ENCODE measurements around the gene PIK3C2G. TPM values are rescaled to one million over a fixed set of nuclear protein-coding genes. Genes with fewer than 3 reads are reported as not detected.

The PIK3C2G gene
- total and polyA plus RNA-seq, 3 experiments from 2014 or later: not detected

GRCh38 chr12:18414671-18415070 lies 153.4 kb downstream of the PIK3C2G start:
- no peak for DNase-seq
- no peak overlapping the region for H3K4me3 Mint-ChIP-seq
- no peaks in the 10 kb centered on the region for H3K9me3 ChIP-seq (ENCODE audit: low read length)
- H3K9me3 Mint-ChIP-seq: peaks cover 3 to 15% (median 6%) of the 10 kb centered on the region in 5 donors
- POLR2A ChIA-PET: no interaction called here
- H3K36me3 ChIP-seq (ENCODE audit: insufficient read depth, low read length): no peaks in the 10 kb centered on the region
- no peak overlapping the region for H3K27ac ChIP-seq (ENCODE audit: low read depth, low read length)
- no peak overlapping the region for H3K4me3 ChIP-seq (ENCODE audit: low read length)
- H3K27ac Mint-ChIP-seq: no peak overlapping the region
- no peaks in the 10 kb centered on the region for H3K27me3 ChIP-seq (ENCODE audit: insufficient read depth, low read length, poor library complexity, severe bottlenecking)
- H3K4me1 ChIP-seq (ENCODE audit: insufficient read depth, low read length): no peaks in the 10 kb centered on the region
- no peaks in the 10 kb centered on the region for H3K36me3 Mint-ChIP-seq
- no peaks in the 10 kb centered on the region for H3K4me1 Mint-ChIP-seq
- CTCF ChIA-PET: no interaction called here
- no peaks in the 10 kb centered on the region for H3K27me3 Mint-ChIP-seq

DNA sequence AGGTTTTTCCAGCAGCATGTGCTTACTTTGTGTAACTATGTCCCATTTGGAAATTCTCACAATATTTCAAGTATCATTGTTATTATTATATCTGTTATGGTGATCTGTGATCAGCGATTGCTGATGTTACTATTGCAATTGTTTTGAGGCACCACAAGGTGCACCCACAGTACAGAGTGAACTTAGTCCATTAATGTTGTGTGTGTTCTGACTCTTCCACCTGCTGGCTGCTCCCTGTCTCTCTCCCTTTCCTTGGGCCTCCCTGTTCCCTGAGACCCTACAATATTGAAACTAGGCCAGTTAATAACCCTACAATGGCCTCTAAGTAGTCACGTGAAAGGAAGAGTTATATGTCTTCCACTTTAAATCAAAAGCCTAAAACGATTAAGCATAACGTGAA lies 153.9 kb downstream of the PIK3C2G start:
- H3K9me3 ChIP-seq (ENCODE audit: low read length): no peaks in the 10 kb centered on the region
- CTCF ChIA-PET: no interaction called here
- no peak overlapping the region for H3K4me3 Mint-ChIP-seq
- H3K27ac Mint-ChIP-seq: no peak overlapping the region
- H3K4me1 ChIP-seq (ENCODE audit: insufficient read depth, low read length): no peaks in the 10 kb centered on the region
- H3K36me3 ChIP-seq (ENCODE audit: insufficient read depth, low read length): no peaks in the 10 kb centered on the region
- no peaks in the 10 kb centered on the region for H3K27me3 ChIP-seq (ENCODE audit: insufficient read depth, low read length, poor library complexity, severe bottlenecking)
- H3K27ac ChIP-seq (ENCODE audit: low read depth, low read length): no peak overlapping the region
- H3K27me3 Mint-ChIP-seq: no peaks in the 10 kb centered on the region
- POLR2A ChIA-PET: no interaction called here
- H3K9me3 Mint-ChIP-seq: peaks cover 2 to 15% (median 6%) of the 10 kb centered on the region in 5 donors
- no peak overlapping the region for H3K4me3 ChIP-seq (ENCODE audit: low read length)
- H3K4me1 Mint-ChIP-seq: no peaks in the 10 kb centered on the region
- no peaks in the 10 kb centered on the region for H3K36me3 Mint-ChIP-seq
- DNase-seq: no peak

GRCh38 chr12:18416412-18416811 lies 155.1 kb downstream of the PIK3C2G start:
- DNase-seq: no peak
- H3K4me3 Mint-ChIP-seq: no peak overlapping the region
- H3K4me1 Mint-ChIP-seq: no peaks in the 10 kb centered on the region
- no peak overlapping the region for H3K27ac Mint-ChIP-seq
- no peak overlapping the region for H3K27ac ChIP-seq (ENCODE audit: low read depth, low read length)
- no peaks in the 10 kb centered on the region for H3K27me3 Mint-ChIP-seq
- CTCF ChIA-PET: no interaction called here
- H3K27me3 ChIP-seq (ENCODE audit: insufficient read depth, low read length, poor library complexity, severe bottlenecking): no peaks in the 10 kb centered on the region
- no peak overlapping the region for H3K4me3 ChIP-seq (ENCODE audit: low read length)
- H3K9me3 ChIP-seq (ENCODE audit: low read length): no peaks in the 10 kb centered on the region
- H3K36me3 ChIP-seq (ENCODE audit: insufficient read depth, low read length): no peaks in the 10 kb centered on the region
- POLR2A ChIA-PET: no interaction called here
- H3K9me3 Mint-ChIP-seq: peaks cover 2 to 15% (median 4%) of the 10 kb centered on the region in 5 donors
- no peaks in the 10 kb centered on the region for H3K36me3 Mint-ChIP-seq
- no peaks in the 10 kb centered on the region for H3K4me1 ChIP-seq (ENCODE audit: insufficient read depth, low read length)

DNA sequence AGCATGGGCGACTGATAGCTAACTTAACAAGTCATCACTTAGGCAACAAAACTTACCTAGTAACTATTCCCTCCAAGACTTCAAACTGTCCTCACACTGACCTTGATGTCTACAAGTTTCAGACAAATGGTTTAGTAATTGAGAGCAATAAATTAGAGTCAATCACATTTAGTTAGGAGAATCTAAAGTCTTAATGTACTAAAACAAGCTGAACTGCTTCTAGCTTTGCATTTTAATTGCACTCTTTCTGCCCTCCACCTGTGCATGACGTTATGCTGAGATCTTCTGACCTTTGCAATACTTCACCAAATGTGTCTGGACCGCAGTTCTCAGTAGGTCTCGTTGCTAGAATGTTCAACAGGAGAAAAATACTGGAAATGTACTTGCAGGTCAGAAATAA lies 158.0 kb downstream of the PIK3C2G start:
- DNase-seq: no peak
- H3K9me3 Mint-ChIP-seq: peaks cover 0 to 7% (median 2%) of the 10 kb centered on the region in 5 donors

GRCh38 chr12:18421867-18422266 lies 160.5 kb downstream of the PIK3C2G start:
- Mint-ChIP-seq H3K9me3 (peaks cover under 1 to 7% (median 5%) of the 10 kb centered on the region in 5 donors), H3K4me1 (no peaks in the 10 kb centered on the region), H3K27ac (no peak overlapping the region), H3K27me3 (no peaks in the 10 kb centered on the region), H3K4me3 (no peak overlapping the region), H3K36me3 (no peaks in the 10 kb centered on the region)
- no peaks in the 10 kb centered on the region for H3K9me3 ChIP-seq (ENCODE audit: low read length)
- ChIA-PET POLR2A (no interaction called here), CTCF (no interaction called here)
- no peak for DNase-seq
- no peak overlapping the region for H3K4me3 ChIP-seq (ENCODE audit: low read length)
- no peak overlapping the region for H3K27ac ChIP-seq (ENCODE audit: low read depth, low read length)
- H3K4me1 ChIP-seq (ENCODE audit: insufficient read depth, low read length): no peaks in the 10 kb centered on the region
- no peaks in the 10 kb centered on the region for H3K27me3 ChIP-seq (ENCODE audit: insufficient read depth, low read length, poor library complexity, severe bottlenecking)
- no peaks in the 10 kb centered on the region for H3K36me3 ChIP-seq (ENCODE audit: insufficient read depth, low read length)

More for the DNA sequence above, 158.0 kb downstream of the PIK3C2G start:
- Mint-ChIP-seq H3K36me3 (no peaks in the 10 kb centered on the region), H3K27ac (no peak overlapping the region), H3K4me1 (no peaks in the 10 kb centered on the region), H3K4me3 (no peak overlapping the region), H3K27me3 (no peaks in the 10 kb centered on the region)
- Histone ChIP-seq H3K36me3 (ENCODE audit: insufficient read depth, low read length) (no peaks in the 10 kb centered on the region), H3K4me3 (ENCODE audit: low read length) (no peak overlapping the region), H3K9me3 (ENCODE audit: low read length) (no peaks in the 10 kb centered on the region), H3K4me1 (ENCODE audit: insufficient read depth, low read length) (no peaks in the 10 kb centered on the region), H3K27me3 (ENCODE audit: insufficient read depth, low read length, poor library complexity, severe bottlenecking) (no peaks in the 10 kb centered on the region), H3K27ac (ENCODE audit: low read depth, low read length) (no peak overlapping the region)
- ChIA-PET POLR2A (no interaction called here), CTCF (interaction anchor here (0.8 kb wide), 1 partner anchor 56 kb away, joined by 3 read pairs; no protein-coding TSS in a partner anchor)

- Histone ChIP-seq H3K4me1 (ENCODE audit: insufficient read depth, low read length) (no peaks in the 10 kb centered on the region), H3K9me3 (ENCODE audit: low read length) (no peaks in the 10 kb centered on the region), H3K27ac (ENCODE audit: low read depth, low read length) (no peak overlapping the region), H3K36me3 (ENCODE audit: insufficient read depth, low read length) (no peaks in the 10 kb centered on the region), H3K27me3 (ENCODE audit: insufficient read depth, low read length, poor library complexity, severe bottlenecking) (no peaks in the 10 kb centered on the region), H3K4me3 (ENCODE audit: low read length) (no peak overlapping the region)
- Mint-ChIP-seq H3K9me3 (peaks cover 0 to 7% (median 4%) of the 10 kb centered on the region in 5 donors), H3K27me3 (no peaks in the 10 kb centered on the region), H3K36me3 (no peaks in the 10 kb centered on the region), H3K4me1 (no peaks in the 10 kb centered on the region), H3K27ac (no peak overlapping the region), H3K4me3 (no peak overlapping the region)
- no peak for DNase-seq
- CTCF ChIA-PET: no interaction called here
- POLR2A ChIA-PET: no interaction called here
Measured at GRCh38 chr12:18422871-18423270, 161.6 kb downstream of the PIK3C2G start.

GRCh38 chr12:18424857-18425256 lies 163.5 kb downstream of the PIK3C2G start:
- Mint-ChIP-seq H3K9me3 (peaks cover 0 to 9% (median 2%) of the 10 kb centered on the region in 5 donors), H3K27me3 (no peaks in the 10 kb centered on the region), H3K27ac (no peak overlapping the region), H3K36me3 (no peaks in the 10 kb centered on the region), H3K4me1 (no peaks in the 10 kb centered on the region), H3K4me3 (no peak overlapping the region)
- DNase-seq: no peak
- H3K4me1 ChIP-seq (ENCODE audit: insufficient read depth, low read length): no peaks in the 10 kb centered on the region
- H3K4me3 ChIP-seq (ENCODE audit: low read length): no peak overlapping the region
- no peaks in the 10 kb centered on the region for H3K36me3 ChIP-seq (ENCODE audit: insufficient read depth, low read length)
- no peaks in the 10 kb centered on the region for H3K27me3 ChIP-seq (ENCODE audit: insufficient read depth, low read length, poor library complexity, severe bottlenecking)
- ChIA-PET POLR2A (no interaction called here), CTCF (no interaction called here)
- H3K9me3 ChIP-seq (ENCODE audit: low read length): no peaks in the 10 kb centered on the region
- no peak overlapping the region for H3K27ac ChIP-seq (ENCODE audit: low read depth, low read length)

GRCh38 chr12:18427520-18427919 lies 166.2 kb downstream of the PIK3C2G start:
- Mint-ChIP-seq H3K9me3 (peaks cover 0 to 9% (median 2%) of the 10 kb centered on the region in 5 donors), H3K27ac (no peak overlapping the region), H3K4me1 (no peaks in the 10 kb centered on the region), H3K4me3 (no peak overlapping the region), H3K36me3 (no peaks in the 10 kb centered on the region), H3K27me3 (no peaks in the 10 kb centered on the region)
- ChIA-PET POLR2A (no interaction called here), CTCF (no interaction called here)
- no peak for DNase-seq
- H3K27me3 ChIP-seq (ENCODE audit: insufficient read depth, low read length, poor library complexity, severe bottlenecking): no peaks in the 10 kb centered on the region
- no peak overlapping the region for H3K27ac ChIP-seq (ENCODE audit: low read depth, low read length)
- H3K4me1 ChIP-seq (ENCODE audit: insufficient read depth, low read length): no peaks in the 10 kb centered on the region
- H3K9me3 ChIP-seq (ENCODE audit: low read length): no peaks in the 10 kb centered on the region
- no peak overlapping the region for H3K4me3 ChIP-seq (ENCODE audit: low read length)
- H3K36me3 ChIP-seq (ENCODE audit: insufficient read depth, low read length): no peaks in the 10 kb centered on the region

DNA sequence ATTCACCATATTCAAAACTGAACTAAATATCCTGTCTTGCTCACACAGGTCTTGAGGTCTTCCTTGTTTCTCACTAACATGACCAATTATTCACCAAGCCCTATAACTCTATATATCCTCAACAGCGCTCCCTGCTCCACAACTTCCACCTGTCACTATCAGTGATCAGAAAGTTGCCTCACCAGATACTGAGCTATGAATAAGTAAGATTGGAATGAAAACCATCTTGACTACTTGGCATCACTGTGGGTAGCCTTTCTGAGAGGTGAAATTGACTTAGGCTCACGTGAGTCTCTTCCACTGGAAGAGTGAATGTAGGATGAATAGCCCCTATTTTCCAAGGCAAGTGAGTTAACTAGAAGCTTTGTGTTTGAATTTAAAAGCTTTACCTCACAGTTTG lies 167.1 kb downstream of the PIK3C2G start:
- Histone ChIP-seq H3K9me3 (ENCODE audit: low read length) (no peaks in the 10 kb centered on the region), H3K36me3 (ENCODE audit: insufficient read depth, low read length) (no peaks in the 10 kb centered on the region), H3K27me3 (ENCODE audit: insufficient read depth, low read length, poor library complexity, severe bottlenecking) (no peaks in the 10 kb centered on the region), H3K4me1 (ENCODE audit: insufficient read depth, low read length) (no peaks in the 10 kb centered on the region), H3K4me3 (ENCODE audit: low read length) (no peak overlapping the region), H3K27ac (ENCODE audit: low read depth, low read length) (no peak overlapping the region)
- Mint-ChIP-seq H3K4me3 (no peak overlapping the region), H3K27me3 (no peaks in the 10 kb centered on the region), H3K27ac (no peak overlapping the region), H3K9me3 (peaks cover 0 to 9% (median 2%) of the 10 kb centered on the region in 5 donors), H3K36me3 (no peaks in the 10 kb centered on the region), H3K4me1 (no peaks in the 10 kb centered on the region)
- ChIA-PET CTCF (no interaction called here), POLR2A (no interaction called here)
- DNase-seq: no peak
